OCI-LY3 (cell line): Measurements from ENCODE around the gene KATNAL1.
"Not testable (repeated sequence)": the region's sequence is repeated elsewhere in the genome, so short reads cannot be mapped to it uniquely, and the experiment has no call there.

Experiments
- H2AFZ ChIP-seq: fragments of 200-600, 300-600 bp; shearing (Covaris generic); 2 replicates; pipeline ENCODE4 v1.6.0; 2014; ENCODE audit warnings: antibody characterized with exemption, low read depth, low read length
- H3K27ac ChIP-seq: fragments of 200-600, 300-600 bp; sonication (generic); 2 replicates; pipeline ENCODE4 v1.5.1; 2014; ENCODE audit warnings: mild to moderate bottlenecking, low read length, moderate library complexity, mixed read lengths
- H3K27me3 ChIP-seq: fragments of 200-600, 300-600 bp; sonication (generic); 2 replicates; pipeline ENCODE4 v1.6.1; 2014; ENCODE audit warnings: low read depth, low read length, mixed read lengths
- H3K36me3 ChIP-seq: fragments of 200-600, 300-600 bp; sonication (generic); replicated peaks from 2 replicates; pipeline ENCODE3; 2014; ENCODE audit warnings: low read depth, low read length, mixed read lengths
- H3K4me1 ChIP-seq: fragments of 300-600, 200-600 bp; sonication (generic); 2 replicates; pipeline ENCODE4 v1.6.1; 2014; ENCODE audit warnings: low read length, mixed read lengths
- H3K4me2 ChIP-seq: fragments of 200-600, 300-600 bp; sonication (generic); 2 replicates; pipeline ENCODE4 v1.6.1; 2014; ENCODE audit warnings: low read length, mixed read lengths
- H3K4me3 ChIP-seq: fragments of 300-600, 200-600 bp; sonication (generic); 2 replicates; pipeline ENCODE4 v1.5.1; 2014; ENCODE audit warnings: antibody characterized with exemption, mild to moderate bottlenecking, low read length, moderate library complexity
- H3K79me2 ChIP-seq: fragments of 300-600, 200-600 bp; shearing (Covaris generic); 2 replicates; pipeline ENCODE4 v1.6.1; 2014; ENCODE audit warnings: mild to moderate bottlenecking, low read length, mixed read lengths
- H3K9ac ChIP-seq: fragments of 300-600, 200-600 bp; shearing (Covaris generic); 2 replicates; pipeline ENCODE4 v1.6.0; 2014; ENCODE audit warnings: mild to moderate bottlenecking, low read length, moderate library complexity
- H3K9me3 ChIP-seq: fragments of 200-600, 300-600 bp; shearing (Covaris generic); 2 replicates; pipeline ENCODE4 v1.6.1; 2014; ENCODE audit warnings: low read length, mixed read lengths; ENCODE audit not compliant: insufficient read depth
- H4K20me1 ChIP-seq: fragments of 200-600, 300-600 bp; sonication (generic); 2 replicates; pipeline ENCODE4 v1.6.1; 2016; ENCODE audit warnings: low read length, mixed read lengths; ENCODE audit not compliant: insufficient read depth
- EZH2phosphoT487 ChIP-seq: fragments of 200-600 bp; shearing (Covaris generic); IDR thresholded peaks from 2 replicates; pipeline ENCODE4 v1.6.1; 2018; ENCODE audit warnings: antibody characterized with exemption, mixed run types, low read depth
- TF ChIP-seq, protein P1 (sequence below): fragments of 200-600, 300-600 bp; sonication (generic); IDR thresholded peaks from 2 replicates; pipeline ENCODE4 v1.5.1; 2014; ENCODE audit warnings: antibody characterized with exemption, low read length, low read depth

Gene KATNAL1

DNA sequence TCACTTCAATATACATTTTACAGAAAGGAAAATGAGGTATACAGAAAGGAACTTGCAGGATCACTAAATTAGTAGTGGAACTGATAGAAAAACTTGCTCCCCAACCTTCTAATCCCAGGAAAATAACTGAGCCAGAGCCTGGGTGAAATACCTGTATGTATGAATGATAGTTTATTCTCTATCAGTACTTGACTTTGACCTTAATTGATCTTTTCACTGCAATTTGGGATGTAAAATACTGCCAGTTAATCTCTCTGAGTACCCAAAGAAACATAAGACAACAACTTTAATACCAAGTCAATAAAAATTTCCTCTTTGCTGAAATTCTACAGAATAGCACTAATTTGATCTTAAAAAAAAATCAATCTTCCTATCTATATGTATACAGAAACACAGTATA is 33.3 kb downstream of the KATNAL1 start:
- Histone ChIP-seq H3K36me3 (peaks cover 11% of the 10 kb centered on the region), H3K9me3 (no peaks in the 10 kb centered on the region), H3K27ac (no peak overlapping the region), H4K20me1 (peaks cover 4% of the 10 kb centered on the region; the same call in 1 of the 2 replicates), H3K27me3 (no peaks in the 10 kb centered on the region), H3K4me1 (no peaks in the 10 kb centered on the region), H2AFZ (no peak overlapping the region), H3K9ac (no peak overlapping the region), H3K4me3 (no peak overlapping the region), H3K79me2 (no peaks in the 10 kb centered on the region), H3K4me2 (no peak overlapping the region)
- TF ChIP-seq, protein P1, sequence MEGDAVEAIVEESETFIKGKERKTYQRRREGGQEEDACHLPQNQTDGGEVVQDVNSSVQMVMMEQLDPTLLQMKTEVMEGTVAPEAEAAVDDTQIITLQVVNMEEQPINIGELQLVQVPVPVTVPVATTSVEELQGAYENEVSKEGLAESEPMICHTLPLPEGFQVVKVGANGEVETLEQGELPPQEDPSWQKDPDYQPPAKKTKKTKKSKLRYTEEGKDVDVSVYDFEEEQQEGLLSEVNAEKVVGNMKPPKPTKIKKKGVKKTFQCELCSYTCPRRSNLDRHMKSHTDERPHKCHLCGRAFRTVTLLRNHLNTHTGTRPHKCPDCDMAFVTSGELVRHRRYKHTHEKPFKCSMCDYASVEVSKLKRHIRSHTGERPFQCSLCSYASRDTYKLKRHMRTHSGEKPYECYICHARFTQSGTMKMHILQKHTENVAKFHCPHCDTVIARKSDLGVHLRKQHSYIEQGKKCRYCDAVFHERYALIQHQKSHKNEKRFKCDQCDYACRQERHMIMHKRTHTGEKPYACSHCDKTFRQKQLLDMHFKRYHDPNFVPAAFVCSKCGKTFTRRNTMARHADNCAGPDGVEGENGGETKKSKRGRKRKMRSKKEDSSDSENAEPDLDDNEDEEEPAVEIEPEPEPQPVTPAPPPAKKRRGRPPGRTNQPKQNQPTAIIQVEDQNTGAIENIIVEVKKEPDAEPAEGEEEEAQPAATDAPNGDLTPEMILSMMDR: no peak
- TF ChIP-seq EZH2phosphoT487: no peak

DNA sequence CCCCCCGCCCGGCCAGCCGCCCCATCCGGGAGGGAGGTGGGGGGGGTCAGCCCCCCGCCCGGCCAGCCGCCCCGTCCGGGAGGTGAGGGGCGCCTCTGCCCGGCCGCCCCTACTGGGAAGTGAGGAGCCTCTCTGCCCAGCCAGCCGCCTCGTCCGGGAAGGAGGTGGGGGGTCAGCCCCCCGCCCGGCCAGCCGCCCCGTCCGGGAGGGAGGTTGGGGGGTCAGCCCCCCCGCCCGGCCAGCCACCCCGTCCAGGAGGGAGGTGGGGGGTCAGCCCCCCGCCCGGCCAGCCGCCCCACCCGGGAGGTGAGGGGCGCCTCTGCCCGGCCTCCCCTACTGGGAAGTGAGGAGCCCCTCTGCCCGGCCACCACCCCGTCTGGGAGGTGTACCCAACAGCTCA is 37.3 kb downstream of the KATNAL1 start:
- H3K4me1 ChIP-seq, H3K36me3 ChIP-seq, H3K27ac ChIP-seq, H2AFZ ChIP-seq, H3K27me3 ChIP-seq, H3K4me3 ChIP-seq, H3K9me3 ChIP-seq, H3K79me2 ChIP-seq, H3K4me2 ChIP-seq, H3K9ac ChIP-seq, H4K20me1 ChIP-seq: not testable (repeated sequence)

DNA sequence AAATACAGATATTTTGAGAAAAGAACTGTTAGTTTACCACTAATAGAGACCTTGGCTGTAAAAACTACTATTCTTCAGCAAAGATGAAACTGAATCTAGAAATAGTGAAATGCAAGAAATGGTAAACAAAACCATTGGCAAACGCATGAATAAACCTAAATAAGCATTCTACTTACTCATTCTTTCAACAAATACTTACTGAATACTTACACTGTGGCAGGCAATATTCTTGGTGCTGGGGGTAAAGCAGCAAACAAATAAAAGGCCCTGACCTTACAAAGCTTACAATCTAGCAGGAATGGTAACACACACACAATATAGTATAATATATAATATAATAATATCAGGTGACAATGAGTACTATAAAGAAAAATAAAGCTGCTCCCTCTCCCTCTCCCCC is 38.7 kb downstream of the KATNAL1 start:
- TF ChIP-seq, protein P1: no peak
- no peak for TF ChIP-seq EZH2phosphoT487
- H2AFZ ChIP-seq: no peak overlapping the region
- no peak overlapping the region for H3K27ac ChIP-seq
- no peaks in the 10 kb centered on the region for H3K4me1 ChIP-seq
- no peaks in the 10 kb centered on the region for H3K36me3 ChIP-seq
- no peaks in the 10 kb centered on the region for H3K79me2 ChIP-seq
- no peaks in the 10 kb centered on the region for H3K27me3 ChIP-seq
- no peak overlapping the region for H3K4me2 ChIP-seq
- no peaks in the 10 kb centered on the region for H3K9me3 ChIP-seq
- no peak overlapping the region for H3K4me3 ChIP-seq
- H4K20me1 ChIP-seq: peaks cover under 1% of the 10 kb centered on the region; the same call in 1 of the 2 replicates
- H3K9ac ChIP-seq: no peak overlapping the region

DNA sequence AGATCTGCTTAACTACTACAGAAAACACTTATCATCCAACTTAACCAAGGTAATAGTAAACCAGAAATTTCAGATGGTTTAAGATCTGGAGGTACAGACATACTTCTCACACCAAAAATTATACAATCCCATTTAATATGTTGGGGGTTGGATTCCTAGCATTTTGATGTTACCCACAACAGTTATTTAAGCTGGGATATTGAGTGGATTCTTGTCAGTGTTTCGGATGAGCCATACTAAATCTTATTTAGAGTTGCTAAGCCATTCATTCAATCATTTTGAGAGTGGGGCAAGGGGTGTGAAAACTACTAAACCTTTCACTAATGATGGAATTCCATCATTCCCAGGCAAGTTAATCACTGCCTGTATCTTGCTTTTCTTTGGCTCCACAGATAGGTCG is 40.6 kb downstream of the KATNAL1 start:
- Histone ChIP-seq H2AFZ (no peak overlapping the region), H3K9ac (no peak overlapping the region), H4K20me1 (no peaks in the 10 kb centered on the region), H3K36me3 (no peaks in the 10 kb centered on the region), H3K27me3 (no peaks in the 10 kb centered on the region), H3K27ac (no peak overlapping the region), H3K9me3 (no peaks in the 10 kb centered on the region), H3K4me1 (no peaks in the 10 kb centered on the region), H3K4me2 (no peak overlapping the region), H3K4me3 (no peak overlapping the region), H3K79me2 (no peaks in the 10 kb centered on the region)
- TF ChIP-seq EZH2phosphoT487: no peak
- TF ChIP-seq, protein P1: no peak

DNA sequence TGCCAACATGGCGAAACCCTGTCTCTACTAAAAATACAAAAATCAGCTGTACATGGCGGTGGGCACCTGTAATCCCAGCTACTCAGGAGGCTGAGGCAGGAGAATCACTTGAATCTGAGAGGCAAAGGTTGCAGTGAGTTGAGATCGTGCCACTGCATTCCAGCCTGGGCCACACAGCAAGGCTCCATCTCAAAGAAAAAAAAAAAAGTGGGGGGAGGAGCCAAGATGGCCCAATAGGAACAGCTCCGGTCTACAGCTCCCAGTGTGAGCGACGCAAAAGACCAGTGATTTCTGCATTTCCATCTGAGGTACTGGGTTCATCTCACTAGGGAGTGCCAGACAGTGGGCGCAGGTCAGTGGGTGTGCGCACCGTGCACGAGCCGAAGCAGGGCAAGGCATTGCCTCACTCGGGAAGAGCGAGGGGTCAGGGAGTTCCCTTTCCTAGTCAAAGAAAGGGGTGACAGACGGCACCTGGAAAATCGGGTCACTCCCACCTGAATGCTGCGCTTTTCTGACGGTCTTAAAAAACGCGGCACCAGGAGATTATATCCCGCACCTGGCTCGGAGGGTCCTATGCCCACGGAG is 48.1 kb downstream of the KATNAL1 start:
- not testable (repeated sequence) for H3K4me2 ChIP-seq, H2AFZ ChIP-seq, H3K36me3 ChIP-seq, H3K4me3 ChIP-seq, H3K27ac ChIP-seq, H3K9me3 ChIP-seq, H3K4me1 ChIP-seq, H3K27me3 ChIP-seq, H3K9ac ChIP-seq, H4K20me1 ChIP-seq, H3K79me2 ChIP-seq
